GM23248 (cell line): Measurements from ENCODE around the gene GBGT1. TPM values are rescaled to one million over a fixed set of nuclear protein-coding genes. Genes with fewer than 3 reads are reported as not detected.

ENCODE experiments used
- DNase-seq: peaks from one replicate; pipeline ENCODE4 v3.0.0-alpha.2; 2015
- H2AFZ ChIP-seq: fragments of 200-600 bp; sonication (generic); 2 replicates; pipeline ENCODE4 v1.6.1; 2016; ENCODE audit warnings: antibody characterized with exemption
- H3F3A ChIP-seq: fragments of 200-600 bp; sonication (generic); 2 replicates; pipeline ENCODE4 v1.6.1; 2016; ENCODE audit warnings: mild to moderate bottlenecking, antibody characterized with exemption, mixed run types; ENCODE audit not compliant: insufficient read depth
- H3K27ac ChIP-seq: fragments of 200-600 bp; sonication (generic); 2 replicates; pipeline ENCODE4 v1.5.1; 2016; ENCODE audit warnings: mild to moderate bottlenecking
- H3K27me3 ChIP-seq: fragments of 200-600 bp; sonication (generic); replicated peaks from 2 replicates; pipeline ENCODE4 v1.6.1; 2016; ENCODE audit warnings: mild to moderate bottlenecking; ENCODE audit not compliant: insufficient read depth
- H3K36me3 ChIP-seq: fragments of 200-600 bp; sonication (generic); 2 replicates; pipeline ENCODE4 v1.6.1; 2016; ENCODE audit warnings: low read depth, mild to moderate bottlenecking
- H3K4me1 ChIP-seq: fragments of 200-600 bp; sonication (generic); 2 replicates; pipeline ENCODE4 v1.6.1; 2016; ENCODE audit warnings: mild to moderate bottlenecking; ENCODE audit not compliant: insufficient read depth
- H3K4me2 ChIP-seq: fragments of 200-600 bp; sonication (generic); one replicate; pipeline ENCODE4 v1.6.1; 2016; ENCODE audit warnings: mild to moderate bottlenecking; ENCODE audit not compliant: unreplicated experiment
- H3K4me3 ChIP-seq: fragments of 200-600 bp; sonication (generic); 2 replicates; pipeline ENCODE4 v1.5.1; 2016; ENCODE audit warnings: mild to moderate bottlenecking
- H3K79me2 ChIP-seq: fragments of 200-600 bp; sonication (generic); 2 replicates; pipeline ENCODE4 v1.6.1; 2016; ENCODE audit warnings: mild to moderate bottlenecking; ENCODE audit not compliant: insufficient read depth
- H3K9ac ChIP-seq: fragments of 200-600 bp; sonication (generic); 2 replicates; pipeline ENCODE4 v1.6.1; 2016; ENCODE audit warnings: mild to moderate bottlenecking
- H3K9me2 ChIP-seq: fragments of 200-600 bp; sonication (generic); 2 replicates; pipeline ENCODE4 v1.6.1; 2016; ENCODE audit warnings: mixed run types, mild to moderate bottlenecking, moderate library complexity; ENCODE audit not compliant: insufficient read depth
- H3K9me3 ChIP-seq: fragments of 200-600 bp; sonication (generic); one replicate; pipeline ENCODE4 v1.6.1; 2017; ENCODE audit warnings: low read depth
- H4K20me1 ChIP-seq: fragments of 200-600 bp; sonication (generic); 2 replicates; pipeline ENCODE4 v1.6.0; 2016; ENCODE audit not compliant: insufficient read depth
- EZH2 ChIP-seq: fragments of 200-600 bp; sonication (generic); IDR thresholded peaks from 2 replicates; pipeline ENCODE4 v1.6.1; 2018; ENCODE audit warnings: antibody characterized with exemption, mild to moderate bottlenecking; ENCODE audit not compliant: insufficient read depth, poor library complexity, severe bottlenecking
- EZH2phosphoT487 ChIP-seq: fragments of 200-600 bp; sonication (generic); IDR thresholded peaks from 2 replicates; pipeline ENCODE4 v1.6.1; 2018; ENCODE audit warnings: antibody characterized with exemption, moderate library complexity, mild to moderate bottlenecking, low read depth; ENCODE audit not compliant: insufficient read depth
- WGBS, 2 experiments: methylation state at CpG; one replicate each; pipeline ENCODE4 v1.1.6; 2015 to 2017; ENCODE audit warnings: low lambda C conversion rate in 2 of 2, low coverage in 1 of 2; ENCODE audit errors: missing lambda C conversion rate in 2 of 2; 5-methylcytosine and 5-hydroxymethylcytosine counted together
- in situ Hi-C: fragments of 300-500 bp; cut with MboI; formaldehyde crosslinking; loops from 2 replicates; pipeline ENCODE4 v1.15.0; 2020
- polyA plus RNA-seq: library from polyadenylated mRNA; unstranded; fragments of >200 nt; fragmentation: Nextera tagmentation; extraction: Ambion mirVana; gene quantifications from 2 replicates; pipeline ENCODE4 v1.2.1, GENCODE V29; 2016
- total RNA-seq: library from RNA; depleted of rRNA; stranded (reverse); fragments of >200 nt; shearing (Covaris generic); gene quantifications from 2 replicates; pipeline ENCODE4 v1.2.3, GENCODE V29; 2014

Gene GBGT1
- total and polyA plus RNA-seq, 2 experiments from 2014 or later, result 0.95 to 3.1 TPM

DNA sequence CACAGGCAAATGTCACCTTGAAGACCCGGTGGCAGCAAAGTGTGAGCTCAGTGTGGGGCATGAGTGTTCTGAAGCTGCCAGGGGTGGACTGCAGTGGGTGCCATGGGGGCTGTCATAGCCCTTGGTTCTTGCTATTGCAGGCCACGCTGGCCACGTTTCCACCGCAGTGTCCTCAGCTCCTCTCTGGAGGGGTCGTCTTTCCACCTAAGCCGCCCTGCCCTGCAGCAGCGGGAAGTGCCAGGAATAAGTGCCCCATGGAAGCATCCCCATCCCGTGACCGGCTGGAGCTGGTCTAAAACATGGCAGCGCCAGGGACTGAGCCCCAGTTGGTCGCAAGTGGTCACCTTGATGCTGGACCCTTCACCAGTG, 38.4 kb upstream of the GBGT1 start:
- no peak overlapping the region for H2AFZ ChIP-seq
- no peak overlapping the region for H3K9ac ChIP-seq
- in situ Hi-C loops, result no loop called here
- H3K4me3 ChIP-seq, result no peak overlapping the region
- no peaks in the 10 kb centered on the region for H3F3A ChIP-seq
- no peak for DNase-seq
- no peaks in the 10 kb centered on the region for H4K20me1 ChIP-seq
- H3K79me2 ChIP-seq, result no peaks in the 10 kb centered on the region
- H3K4me1 ChIP-seq, result no peaks in the 10 kb centered on the region
- H3K27me3 ChIP-seq, result peaks cover 37% of the 10 kb centered on the region
- H3K4me2 ChIP-seq, result no peak overlapping the region
- H3K36me3 ChIP-seq, result no peaks in the 10 kb centered on the region
- no peak for TF ChIP-seq EZH2
- no peak for TF ChIP-seq EZH2phosphoT487
- H3K9me3 ChIP-seq, result no peaks in the 10 kb centered on the region
- no peak overlapping the region for H3K27ac ChIP-seq
- H3K9me2 ChIP-seq, result no peaks in the 10 kb centered on the region
- 50 to 51% methylated on average over 11 of the region's 11 CpGs for WGBS, 2 experiments

DNA sequence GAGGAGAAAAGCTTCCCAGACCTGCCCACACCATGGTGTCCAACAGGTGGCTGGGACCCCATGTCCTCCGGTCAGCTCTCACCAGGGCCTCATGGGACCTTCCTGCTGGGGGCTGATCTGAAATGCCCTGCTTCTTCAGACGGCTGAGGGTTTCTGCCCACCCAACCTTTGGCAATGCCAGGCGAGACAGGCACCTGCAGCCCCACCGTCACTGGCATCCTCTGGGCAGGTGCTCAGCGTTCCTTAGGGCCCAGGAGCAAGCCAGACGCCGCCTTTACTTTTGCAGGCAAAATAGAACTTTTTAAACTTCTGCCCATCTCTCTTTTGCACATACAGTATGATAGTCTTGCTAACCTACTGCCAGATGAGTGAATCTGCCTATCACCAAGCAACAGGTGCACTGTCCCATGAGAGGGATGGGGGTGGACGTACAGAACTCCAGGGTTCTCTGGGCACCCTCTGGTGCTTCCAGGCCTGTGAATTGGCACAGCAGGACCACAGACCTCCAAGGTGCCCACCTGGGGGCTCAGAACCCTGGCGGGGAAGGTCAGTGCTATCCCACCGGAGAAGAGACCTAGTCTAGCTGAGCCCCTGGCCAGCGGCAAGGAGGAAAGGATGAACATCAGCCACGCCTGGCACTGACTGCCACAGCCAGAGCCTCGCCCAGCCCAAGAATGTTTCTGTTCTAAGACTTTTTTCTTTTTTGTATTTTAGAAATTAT, 37.9 kb upstream of the GBGT1 start:
- no peak overlapping the region for H3K9ac ChIP-seq
- H3K36me3 ChIP-seq, result no peaks in the 10 kb centered on the region
- no peak overlapping the region for H3K27ac ChIP-seq
- in situ Hi-C loops, result no loop called here
- DNase-seq, result no peak
- H2AFZ ChIP-seq, result no peak overlapping the region
- peaks cover 37% of the 10 kb centered on the region for H3K27me3 ChIP-seq
- no peaks in the 10 kb centered on the region for H4K20me1 ChIP-seq
- WGBS, 2 experiments, result 47 to 52% methylated on average over 13 of the region's 13 CpGs
- no peaks in the 10 kb centered on the region for H3K9me3 ChIP-seq
- H3F3A ChIP-seq, result no peaks in the 10 kb centered on the region
- no peak overlapping the region for H3K4me2 ChIP-seq
- no peaks in the 10 kb centered on the region for H3K9me2 ChIP-seq
- TF ChIP-seq EZH2 (no peak), EZH2phosphoT487 (no peak)
- H3K4me3 ChIP-seq, result no peak overlapping the region
- no peaks in the 10 kb centered on the region for H3K79me2 ChIP-seq
- H3K4me1 ChIP-seq, result no peaks in the 10 kb centered on the region

GRCh38 chr9:133200631-133201030, 36.9 kb upstream of the GBGT1 start:
- WGBS, 2 experiments, result 75 to 76% methylated on average over 17 of the region's 17 CpGs
- in situ Hi-C loops, result no loop called here
- H4K20me1 ChIP-seq, result no peaks in the 10 kb centered on the region
- H3K4me3 ChIP-seq, result no peak overlapping the region
- no peaks in the 10 kb centered on the region for H3K79me2 ChIP-seq
- no peaks in the 10 kb centered on the region for H3K9me3 ChIP-seq
- DNase-seq, result no peak
- no peak overlapping the region for H2AFZ ChIP-seq
- H3K9ac ChIP-seq, result no peak overlapping the region
- H3K4me2 ChIP-seq, result no peak overlapping the region
- TF ChIP-seq EZH2phosphoT487 (no peak), EZH2 (no peak)
- H3K27ac ChIP-seq, result no peak overlapping the region
- peaks cover 42% of the 10 kb centered on the region for H3K27me3 ChIP-seq
- H3K9me2 ChIP-seq, result no peaks in the 10 kb centered on the region
- H3K4me1 ChIP-seq, result no peaks in the 10 kb centered on the region
- H3K36me3 ChIP-seq, result no peaks in the 10 kb centered on the region
- no peaks in the 10 kb centered on the region for H3F3A ChIP-seq

DNA sequence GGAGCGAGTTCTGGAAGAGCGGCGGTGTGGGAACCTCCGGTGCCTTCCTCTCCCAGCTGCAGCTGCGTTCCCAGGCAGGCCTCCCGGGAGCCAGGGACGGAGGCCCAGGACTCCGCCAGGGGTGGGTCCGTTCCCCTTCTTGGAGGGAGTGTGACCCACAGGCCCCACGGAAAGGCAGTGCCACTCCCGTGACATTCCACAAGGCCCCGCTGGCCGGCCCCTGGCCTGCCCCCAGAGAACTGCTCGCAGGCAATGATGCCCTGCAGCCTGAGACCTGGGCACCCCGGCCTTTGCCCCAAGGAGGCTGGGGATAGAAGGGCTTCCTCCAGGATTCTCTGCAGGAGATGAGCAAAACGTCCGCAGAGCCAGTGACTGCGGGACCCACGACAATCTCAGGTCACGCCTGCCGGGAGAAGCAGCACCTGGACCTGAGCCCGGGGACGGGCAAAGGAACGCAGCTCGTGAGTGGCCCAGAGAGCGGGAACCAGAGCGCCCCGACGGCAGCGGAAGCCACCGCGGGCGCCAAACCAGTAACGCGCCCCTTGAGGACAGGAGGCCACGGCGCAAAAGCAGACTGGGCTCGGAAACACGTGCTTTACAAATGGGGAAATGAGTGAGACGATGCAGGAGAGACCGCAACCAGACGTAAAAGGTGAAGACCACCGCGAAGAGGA, 36.1 kb upstream of the GBGT1 start:
- Histone ChIP-seq H3F3A (no peaks in the 10 kb centered on the region), H3K4me1 (no peaks in the 10 kb centered on the region), H3K9ac (no peak overlapping the region), H3K27me3 (peaks cover 42% of the 10 kb centered on the region), H3K4me3 (no peak overlapping the region), H3K9me2 (no peaks in the 10 kb centered on the region), H2AFZ (no peak overlapping the region), H3K79me2 (no peaks in the 10 kb centered on the region), H3K4me2 (no peak overlapping the region), H3K36me3 (no peaks in the 10 kb centered on the region), H4K20me1 (no peaks in the 10 kb centered on the region), H3K9me3 (no peaks in the 10 kb centered on the region), H3K27ac (no peak overlapping the region)
- no peak for TF ChIP-seq EZH2
- TF ChIP-seq EZH2phosphoT487, result no peak
- in situ Hi-C loops, result no loop called here
- DNase-seq, result no peak
- WGBS, 2 experiments, result 30% methylated on average over 39 to 44 of the region's 44 CpGs
